ENCODE results near the gene FAM161B.

DNA sequence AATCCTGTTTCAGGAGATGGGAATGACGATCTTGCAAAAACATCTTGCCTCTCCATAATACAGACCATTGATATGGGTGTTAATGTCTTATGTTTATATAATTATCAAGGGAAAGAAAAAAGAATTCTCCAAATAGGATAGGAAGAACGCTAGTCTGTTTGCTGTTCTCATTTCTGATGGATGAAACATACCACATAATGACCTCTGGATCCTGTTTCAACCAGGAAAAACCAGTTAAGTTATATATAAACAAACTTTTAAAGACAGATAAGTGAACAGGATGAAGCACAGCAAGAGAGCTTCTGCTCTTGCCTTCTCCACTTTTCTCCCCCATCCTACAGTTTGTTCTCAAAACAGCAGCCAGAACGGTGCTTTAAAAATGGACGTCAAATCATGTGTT, 28.0 kb upstream of the FAM161B start:
- TF ChIP-seq CTCF (conservative IDR thresholded peaks at IDR 0.05 in 1 of 2, IDR thresholded peaks at IDR 0.05 in 1 of 2; ENCODE audit: extremely low read depth in 1 of 2, insufficient read depth in 1 of 2, low read depth in 1 of 2, low read length in 2 of 2) (no peak), EZH2 (IDR thresholded peaks at IDR 0.05; ENCODE audit: borderline replicate concordance, low read length) (no peak)
